ENCODE results near the gene MYBPC3.

MYBPC3 gene

DNA sequence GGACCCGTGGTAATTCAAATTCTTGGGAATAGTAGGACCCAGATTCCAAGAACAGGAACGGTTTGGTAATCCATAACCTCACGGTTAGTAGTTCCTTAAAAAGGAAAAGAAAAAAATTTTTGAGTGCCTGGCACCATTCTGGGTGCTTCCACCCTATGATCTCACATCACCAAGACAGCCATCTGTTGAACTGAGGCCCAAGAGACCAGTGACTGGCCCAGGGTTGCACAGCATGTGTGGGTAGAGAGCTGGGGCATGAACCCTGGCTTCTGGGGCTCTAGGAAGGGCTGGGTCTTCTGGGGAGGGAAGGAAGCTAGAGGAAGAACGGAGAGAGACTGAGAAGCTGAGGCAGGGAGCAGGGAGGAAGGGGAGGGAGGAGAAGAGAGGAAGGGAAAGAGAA lies 30.6 kb upstream of the MYBPC3 start:
- no peak for DNase-seq

- DNase-seq: no peak
Measured at GRCh38 chr11:47380078-47380477, 27.6 kb upstream of the MYBPC3 start.

DNA sequence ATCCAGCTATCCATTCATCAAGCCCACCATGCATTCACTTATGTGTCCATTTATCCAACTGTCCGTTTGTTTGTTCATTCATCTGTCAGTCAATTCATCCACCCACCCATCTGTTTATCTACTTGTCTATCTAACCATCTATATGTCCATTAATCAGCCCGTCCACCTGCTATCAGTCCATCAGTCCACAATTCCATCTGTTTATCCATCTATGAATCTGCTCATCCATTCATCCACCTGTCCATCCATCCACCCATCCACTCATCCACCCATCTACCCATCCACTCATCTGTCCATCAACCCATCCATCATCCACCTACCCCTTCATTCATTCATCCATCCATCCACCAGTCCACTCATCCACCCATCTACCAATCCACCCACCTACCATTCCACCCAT lies 26.8 kb upstream of the MYBPC3 start:
- no peak for DNase-seq

GRCh38 chr11:47378836-47379170 lies 26.3 kb upstream of the MYBPC3 start:
- DNase-seq: no peak

GRCh38 chr11:47378010-47378835 lies 25.7 kb upstream of the MYBPC3 start, which contains the start of gene SPI1:
SPI1 (minus strand) TSS chr11:47378547; CDS start chr11:47378353, 194 bp downstream.
- no peak for DNase-seq

DNA sequence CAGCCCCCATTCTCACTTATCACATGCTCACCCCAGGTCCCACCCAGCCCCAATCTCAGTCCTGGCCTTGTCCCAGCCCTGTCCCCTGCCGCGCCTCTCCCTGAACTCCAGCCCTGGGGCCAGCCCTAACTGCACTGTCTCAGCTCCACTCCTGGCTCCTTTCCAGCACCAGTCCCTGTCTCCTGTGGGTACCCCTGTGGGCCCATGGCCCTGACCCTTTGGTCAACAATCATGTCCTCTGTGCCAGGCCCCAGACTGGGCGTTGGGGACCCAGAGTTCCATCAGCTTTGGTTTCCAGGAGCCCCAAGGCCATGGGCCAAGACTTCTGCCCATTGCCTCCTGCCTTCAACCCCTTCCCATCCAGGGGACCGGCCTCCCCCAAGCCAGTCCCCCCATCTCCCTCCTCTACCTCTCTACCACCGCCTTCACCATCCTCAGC lies 25.1 kb upstream of the MYBPC3 start:
- no peak for DNase-seq

DNA sequence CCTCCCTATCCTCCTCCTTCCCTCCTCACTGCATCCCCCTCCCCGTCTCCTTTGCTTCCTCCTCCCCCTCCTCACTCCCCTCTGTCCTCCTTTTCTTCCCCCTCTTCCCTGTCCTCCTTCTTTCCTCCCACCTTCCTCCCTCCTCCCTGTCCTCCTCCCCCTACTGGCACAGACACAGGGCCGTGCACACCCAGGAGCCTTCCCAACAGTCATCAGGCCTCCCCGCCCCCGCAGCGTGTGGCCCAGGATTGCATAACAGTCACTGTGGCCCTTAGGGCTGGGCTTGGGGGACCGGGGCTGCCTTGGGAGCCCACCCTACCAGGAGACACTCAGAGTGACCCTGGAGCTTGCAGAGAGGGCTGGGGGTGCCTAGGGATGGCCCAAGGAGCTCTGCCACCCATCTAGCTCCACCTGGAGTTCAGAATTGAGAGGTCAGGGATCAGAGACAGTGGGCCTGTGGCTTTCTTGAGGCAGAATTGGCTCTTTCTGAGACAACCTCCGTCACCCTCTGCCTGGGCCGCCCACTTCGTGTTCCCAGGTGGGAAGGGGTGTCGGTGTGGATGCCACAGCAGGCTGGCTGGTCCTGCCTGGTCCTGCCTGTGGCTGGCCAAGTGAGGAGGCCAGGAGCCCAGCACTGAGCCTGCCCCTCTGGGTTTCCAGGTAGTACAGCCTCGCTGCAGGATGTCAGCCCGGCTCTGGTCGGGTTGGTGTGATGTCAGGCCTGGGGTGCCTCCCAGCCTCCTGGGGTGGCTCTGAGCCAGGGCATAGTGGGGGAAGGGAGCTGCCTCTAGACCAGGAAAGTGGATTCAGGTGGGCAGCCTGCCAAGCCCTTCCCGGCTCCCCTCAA lies 24.2 kb upstream of the MYBPC3 start:
- no peak for DNase-seq

DNA sequence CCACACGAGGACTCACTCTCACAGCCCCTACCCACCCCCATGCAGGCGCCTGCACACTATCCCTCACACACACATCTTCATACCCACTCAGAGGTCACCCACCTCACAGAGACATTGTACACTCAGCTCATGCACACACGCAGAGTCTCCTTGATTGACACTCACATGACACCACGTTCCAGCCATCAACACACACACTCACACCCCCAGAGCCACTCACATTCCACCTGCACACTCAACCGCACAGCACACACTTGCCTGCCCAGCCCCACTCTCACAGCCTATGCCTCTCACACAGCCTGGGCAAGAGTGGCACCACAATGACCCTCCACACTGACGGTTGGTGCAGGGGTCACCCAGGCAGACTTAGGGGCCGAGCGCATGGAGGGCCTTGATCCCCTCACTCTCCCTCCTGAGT lies 23.6 kb upstream of the MYBPC3 start:
- DNase-seq: no peak

DNA sequence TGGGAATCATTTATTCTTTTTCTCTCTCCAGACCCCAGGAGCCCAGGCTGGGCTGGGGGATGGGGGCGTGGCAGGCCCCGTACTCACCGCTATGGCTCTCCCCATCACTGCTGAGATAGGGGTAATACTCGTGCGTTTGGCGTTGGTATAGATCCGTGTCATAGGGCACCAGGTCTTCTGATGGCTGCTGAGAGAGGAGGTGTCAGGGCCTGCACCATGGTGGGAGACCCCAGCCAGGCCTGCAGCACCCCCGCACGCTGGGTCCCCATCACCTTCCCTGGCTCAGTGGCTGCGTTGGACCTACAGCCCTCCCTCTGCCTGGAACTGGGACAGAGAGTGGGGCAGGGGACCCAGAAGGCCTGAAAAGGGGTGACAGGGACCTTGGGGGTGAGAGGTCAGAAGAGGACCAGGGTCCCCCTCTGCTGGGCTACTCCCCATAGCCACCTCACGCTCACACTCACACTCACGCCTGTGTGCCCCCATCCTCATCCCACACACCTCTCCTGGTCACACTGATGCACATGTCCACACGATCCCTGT lies 23.1 kb upstream of the MYBPC3 start:
- DNase-seq: no peak

DNA sequence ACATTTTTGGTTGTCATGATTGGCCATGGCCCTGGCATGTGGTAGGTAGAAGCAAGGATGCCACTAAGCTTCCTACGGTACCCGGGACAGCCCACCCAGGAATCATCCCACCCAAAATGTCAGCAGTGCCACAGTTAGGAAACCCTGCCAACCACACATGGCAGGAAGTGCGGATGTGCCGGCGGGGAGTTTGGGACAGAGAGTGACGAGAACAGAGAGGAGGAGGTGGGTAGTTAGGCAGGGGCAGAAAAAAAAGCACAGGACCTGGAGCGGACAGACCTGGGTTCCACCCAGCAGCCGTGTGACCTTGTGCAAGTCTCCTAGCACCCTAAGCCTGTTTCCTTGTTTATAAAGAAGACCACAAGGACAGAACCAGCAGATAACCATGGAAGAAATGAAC lies 22.5 kb upstream of the MYBPC3 start:
- DNase-seq: no peak

- no peak for DNase-seq
Measured at GRCh38 chr11:47374720-47375019, 22.2 kb upstream of the MYBPC3 start.

DNA sequence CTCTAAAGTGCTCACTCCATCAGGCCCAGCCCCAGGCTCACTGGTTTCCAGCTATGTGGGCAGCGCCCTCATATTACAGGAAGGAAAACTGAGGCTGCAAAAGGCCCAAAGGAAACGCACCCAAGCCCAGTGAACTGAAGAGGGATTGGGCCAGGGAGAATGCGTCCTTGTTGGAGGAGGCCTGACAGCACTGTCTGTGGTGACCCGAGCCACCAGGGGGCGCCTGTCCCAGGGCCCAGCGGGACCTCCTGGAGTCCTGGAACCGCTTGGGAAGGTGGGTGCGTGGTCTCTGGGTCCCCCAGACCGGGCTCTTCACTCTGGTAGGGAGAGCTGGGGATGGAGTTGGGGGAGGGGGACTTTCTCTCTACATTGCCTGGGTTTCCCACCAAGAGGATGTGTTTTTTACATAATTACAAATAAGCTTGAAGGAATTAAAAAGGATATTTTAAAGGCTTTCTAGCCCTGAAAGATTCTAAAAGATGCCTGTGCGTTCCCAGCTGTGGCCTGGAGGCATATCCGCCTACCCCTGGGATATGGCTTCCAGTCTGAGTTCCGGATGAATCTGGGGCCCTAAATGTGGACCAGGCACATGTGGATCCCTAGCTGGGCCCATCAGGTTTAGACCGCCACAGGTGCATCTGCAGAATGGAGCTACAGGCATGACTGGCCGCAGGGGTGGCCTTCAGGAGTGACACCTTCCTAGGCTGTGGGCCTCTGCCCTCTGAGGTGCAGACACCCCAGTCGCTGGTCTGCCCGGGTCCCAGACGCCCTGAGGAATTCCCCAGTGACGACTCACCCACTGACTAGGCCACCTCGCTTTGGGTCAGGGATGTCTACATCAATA lies 21.6 kb upstream of the MYBPC3 start:
- DNase-seq: peak; percentile 84

DNA sequence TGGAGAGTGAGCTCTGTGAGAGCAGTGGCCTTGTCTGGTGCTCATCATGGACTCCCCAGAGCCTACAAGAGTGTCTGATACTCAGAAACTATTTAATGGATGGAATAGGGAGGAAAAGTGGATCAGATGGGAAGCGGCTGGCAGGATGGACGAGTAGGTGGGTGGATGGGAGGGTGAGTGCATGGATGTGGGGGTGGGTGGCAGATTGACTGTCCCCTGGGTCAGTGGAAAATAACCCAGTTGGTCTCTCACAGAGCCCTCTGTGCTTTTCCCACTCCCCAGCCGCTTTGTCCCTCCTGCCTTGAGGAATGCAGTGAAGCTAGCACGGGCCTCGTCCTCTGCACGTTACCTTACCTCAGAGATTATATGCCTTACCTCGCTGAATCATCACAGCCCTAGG lies 19.9 kb upstream of the MYBPC3 start:
- DNase-seq: no peak

DNA sequence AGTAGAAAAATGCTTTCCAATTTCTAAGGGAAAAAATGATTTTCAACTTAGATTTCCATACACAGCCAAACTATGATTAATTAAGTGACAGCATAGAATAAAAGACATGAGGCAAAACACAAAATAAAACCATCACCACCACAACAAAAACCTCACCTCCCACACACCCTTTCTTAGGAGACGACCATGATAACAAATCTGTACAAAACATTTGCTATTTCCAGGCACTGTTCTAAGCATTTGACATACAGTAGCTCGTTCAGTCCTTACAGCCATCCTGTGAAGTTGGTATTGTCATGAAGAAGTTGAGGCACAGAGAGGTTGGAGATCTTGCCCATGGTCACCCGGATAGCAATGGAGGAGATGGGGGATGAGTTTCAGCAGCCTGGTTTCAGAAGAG lies 17.2 kb upstream of the MYBPC3 start:
- DNase-seq: no peak

DNA sequence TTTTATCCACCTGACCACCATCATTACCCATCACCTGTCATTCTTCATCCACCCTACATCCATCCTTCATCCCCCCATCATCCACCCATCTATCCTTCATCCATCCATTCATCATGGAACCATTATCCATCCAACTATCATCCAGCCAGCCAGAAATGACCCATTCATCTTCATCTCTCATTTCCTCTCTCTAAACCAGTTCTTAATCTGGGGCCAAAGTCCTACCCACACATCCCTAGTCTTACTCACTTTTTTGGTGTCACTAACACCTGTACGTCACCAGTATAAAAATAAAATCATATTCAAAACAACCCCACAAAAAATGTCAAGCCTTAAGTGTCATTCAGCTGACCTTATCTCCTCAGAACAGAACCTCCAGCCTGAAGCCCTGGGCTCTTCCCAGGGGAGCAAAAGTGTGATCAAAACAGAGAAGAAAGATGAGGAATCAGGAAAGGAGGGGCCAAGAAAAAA lies 13.6 kb upstream of the MYBPC3 start:
- no peak for DNase-seq

DNA sequence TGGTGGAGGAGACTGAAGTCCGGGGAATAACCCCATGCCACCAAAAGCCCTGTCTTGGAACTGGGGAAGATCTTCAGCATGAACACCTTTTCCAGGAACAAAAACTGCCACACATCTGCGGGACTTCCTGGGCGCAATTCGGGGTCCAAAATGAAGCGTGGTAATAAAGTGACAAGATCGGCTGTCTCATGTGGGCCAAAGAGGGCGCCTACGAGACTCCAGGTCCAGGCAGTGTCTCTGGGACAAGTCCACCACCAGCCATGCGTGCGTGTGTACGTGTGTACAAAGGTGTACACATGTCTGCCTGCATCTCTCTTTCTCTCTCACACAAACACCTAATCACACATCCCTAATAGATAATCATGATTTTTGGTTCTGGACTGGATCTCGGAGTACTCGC lies 8.9 kb upstream of the MYBPC3 start:
- DNase-seq: no peak

GRCh38 chr11:47360341-47360740 lies 7.8 kb upstream of the MYBPC3 start:
- no peak for DNase-seq

GRCh38 chr11:47359586-47359985 lies 7.1 kb upstream of the MYBPC3 start:
- DNase-seq: no peak

GRCh38 chr11:47359162-47359561 lies 6.7 kb upstream of the MYBPC3 start:
- DNase-seq: no peak

DNA sequence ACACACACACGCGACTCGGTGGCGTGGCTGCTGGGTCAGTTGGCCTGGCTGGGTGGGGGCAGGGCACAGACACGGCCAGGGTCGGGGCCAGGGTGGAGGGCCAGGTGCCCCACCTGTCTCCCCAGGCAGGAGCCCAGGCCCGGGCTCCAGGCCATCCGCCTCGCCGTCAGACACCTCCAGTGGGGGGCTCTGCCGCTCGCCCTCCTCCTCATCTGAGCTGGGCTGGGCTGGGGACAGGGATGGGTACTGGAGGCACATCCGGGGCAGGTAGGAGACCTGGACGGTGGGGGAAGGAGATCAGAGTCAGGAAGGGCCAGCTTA lies 6.2 kb upstream of the MYBPC3 start:
- no peak for DNase-seq

GRCh38 chr11:47357985-47358730 lies 5.7 kb upstream of the MYBPC3 start:
- DNase-seq: no peak

DNA sequence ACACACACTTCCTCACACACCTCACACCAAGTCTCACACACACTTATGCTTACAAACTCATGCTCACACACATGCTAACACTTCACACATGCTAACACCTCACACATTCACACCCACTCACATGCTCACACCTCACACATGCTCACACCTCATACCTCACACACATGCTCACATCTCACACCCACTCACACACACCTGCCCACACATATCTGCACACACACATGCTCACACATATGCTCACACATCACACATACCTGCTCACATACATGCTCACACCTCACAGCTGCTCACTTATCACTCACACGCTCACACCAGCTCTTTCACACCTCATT lies 4.5 kb upstream of the MYBPC3 start:
- no peak for DNase-seq

Measured in effector CD4-positive, alpha-beta T cell (primary cell).